Adrenal gland (tissue), 12 donors: ENCODE data around the gene ERBB4. TPM values are rescaled to one million over a fixed set of nuclear protein-coding genes. Genes with fewer than 3 reads are reported as not detected.
"Not testable (repeated sequence)": the region's sequence is repeated elsewhere in the genome, so short reads cannot be mapped to it uniquely, and the experiment has no call there.

Source experiments
- DNase-seq, 7 donors: peaks; one replicate each; pipeline ENCODE4 v3.0.0-alpha.2; 2019 to 2020
- H3K27ac ChIP-seq, 5 donors: fragments of 200-600 bp; sonication (generic) in 4 of 5; 1 replicate in 3 of 5; 2 replicates in 2 of 5; pipeline versions ENCODE4 v1.5.1 to v1.8.0; 2016 to 2020; ENCODE audit warnings: mild to moderate bottlenecking in 1 of 5
- H3K27me3 ChIP-seq: fragments of 200-600 bp; 2 replicates; pipeline ENCODE4 v1.8.0; 2021
- H3K36me3 ChIP-seq, 2 donors: fragments of 200-600 bp; replicated peaks in 1 of 2; 1 replicate in 1 of 2; 2 replicates in 1 of 2; pipeline versions ENCODE4 v1.5.1 to v1.8.0; 2018 to 2022
- H3K4me1 ChIP-seq, 2 donors: fragments of 200-600 bp; replicated peaks in 1 of 2; 1 replicate in 1 of 2; 2 replicates in 1 of 2; pipeline versions ENCODE4 v1.5.1 to v1.8.0; 2018 to 2021
- H3K4me3 ChIP-seq, 4 donors: fragments of 200-600 bp; sonication (generic) in 3 of 4; one replicate each; pipeline ENCODE4 v1.5.1; 2016 to 2018
- H3K9me3 ChIP-seq, 3 donors: fragments of 200-600 bp; sonication (generic) in 1 of 3; replicated peaks in 1 of 3; 1 replicate in 2 of 3; 2 replicates in 1 of 3; pipeline versions ENCODE4 v1.5.1 to v1.8.0; 2016 to 2021
- POLR2A ChIP-seq, 2 donors: fragments of 450-650 bp; IDR thresholded peaks; one replicate each; pipeline ENCODE4 v1.6.1; 2017; ENCODE audit warnings: antibody characterized with exemption in 2 of 2, mild to moderate bottlenecking in 2 of 2, moderate library complexity in 1 of 2
- WGBS, 4 donors: extraction: QIAGEN DNeasy Blood & Tissue Kit in 2 of 4; methylation state at CpG; one replicate each; pipeline versions ENCODE4 v1.1.5 to v1.1.7; 2013 to 2017; 5-methylcytosine and 5-hydroxymethylcytosine counted together
- intact Hi-C, 2 donors: fragments of 100-400 bp; cut with DNase I; formaldehyde crosslinking; loops; one replicate each; pipeline versions ENCODE4 v1.14.1 to v1.15.0; 2022 to 2023
- polyA plus RNA-seq, 3 donors: library from polyadenylated mRNA; stranded (reverse); fragments of 200-250 nt in 2 of 3; fragments of 350-450 nt in 1 of 3; fragmentation: Illumina TruSeq in 1 of 3; extraction: RNeasy Lipid Tissue Mini Kit (QIAGEN cat#74804) in 1 of 3; gene quantifications; one replicate each; pipeline ENCODE4 v1.2.3, GENCODE V29; 2013 to 2014
- total RNA-seq, 9 donors: library from RNA; depleted of rRNA in 4 of 9; stranded (reverse); fragments of >200 nt in 4 of 9; fragments of 120-200 nt in 1 of 9; fragmentation: NEBNext Ultra II Directional in 1 of 9; extraction: Animal tissue kit (Norgen Biotek cat#: 25700) in 1 of 9; gene quantifications; one replicate each; pipeline versions ENCODE4 v1.1.0 to v1.2.4, GENCODE V29; 2013 to 2023
- TF ChIP-seq, protein P1 (sequence below), 6 experiments: fragments of 450-650 bp in 4 of 6; fragments of 200-600 bp in 2 of 6; sonication (generic) in 1 of 6; IDR thresholded peaks; 1 replicate in 5 of 6; 2 replicates in 1 of 6; pipeline versions ENCODE4 v1.5.1 to v1.8.0; 2016 to 2021; ENCODE audit warnings: antibody characterized with exemption in 6 of 6, mild to moderate bottlenecking in 2 of 6, moderate library complexity in 1 of 6
- donor health status: healthy with polysubstance abuse.
- donor health status: Bipolar disorder and iron deficiency.
- donor health status: DM: yes; HTN: yes; CAD: no.
- donor health status: DM: no; HTN: no; CAD: no.
- donor health status: DM: no; HTN: no; CAD: no.
- donor health status: DM: yes; HTN: yes; CAD: no.

The ERBB4 gene
- total and polyA plus RNA-seq, 12 donors = 0.06 to 2.9 (median 0.49) TPM

DNA sequence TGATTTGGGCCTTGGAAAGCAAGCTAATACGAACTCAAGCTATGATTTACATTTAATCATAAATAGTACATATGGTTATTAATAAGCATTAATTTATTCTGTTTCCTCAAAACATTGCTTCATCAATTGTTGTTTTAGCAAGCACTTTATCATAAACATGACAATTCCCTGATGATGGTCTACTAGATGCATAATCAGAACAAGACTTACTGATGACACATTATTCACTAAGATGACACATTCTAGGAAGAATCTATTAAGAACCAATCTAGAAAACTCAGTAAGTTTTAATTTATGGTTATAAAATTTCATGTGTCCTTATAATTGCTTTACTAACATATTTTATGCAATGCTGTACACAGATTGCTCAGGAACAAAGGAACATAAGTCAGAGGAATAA, 815.2 kb downstream of the ERBB4 start:
- H3K4me1 ChIP-seq = no peaks in the 10 kb centered on the region
- intact Hi-C loops = no loop called here
- H3K4me3 ChIP-seq = no peak overlapping the region
- H3K27ac ChIP-seq = no peak overlapping the region
- WGBS, 4 donors = 43 to 92% (median 86%) methylated on average over 1 of the region's 1 CpG
- TF ChIP-seq, protein P1, sequence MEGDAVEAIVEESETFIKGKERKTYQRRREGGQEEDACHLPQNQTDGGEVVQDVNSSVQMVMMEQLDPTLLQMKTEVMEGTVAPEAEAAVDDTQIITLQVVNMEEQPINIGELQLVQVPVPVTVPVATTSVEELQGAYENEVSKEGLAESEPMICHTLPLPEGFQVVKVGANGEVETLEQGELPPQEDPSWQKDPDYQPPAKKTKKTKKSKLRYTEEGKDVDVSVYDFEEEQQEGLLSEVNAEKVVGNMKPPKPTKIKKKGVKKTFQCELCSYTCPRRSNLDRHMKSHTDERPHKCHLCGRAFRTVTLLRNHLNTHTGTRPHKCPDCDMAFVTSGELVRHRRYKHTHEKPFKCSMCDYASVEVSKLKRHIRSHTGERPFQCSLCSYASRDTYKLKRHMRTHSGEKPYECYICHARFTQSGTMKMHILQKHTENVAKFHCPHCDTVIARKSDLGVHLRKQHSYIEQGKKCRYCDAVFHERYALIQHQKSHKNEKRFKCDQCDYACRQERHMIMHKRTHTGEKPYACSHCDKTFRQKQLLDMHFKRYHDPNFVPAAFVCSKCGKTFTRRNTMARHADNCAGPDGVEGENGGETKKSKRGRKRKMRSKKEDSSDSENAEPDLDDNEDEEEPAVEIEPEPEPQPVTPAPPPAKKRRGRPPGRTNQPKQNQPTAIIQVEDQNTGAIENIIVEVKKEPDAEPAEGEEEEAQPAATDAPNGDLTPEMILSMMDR (IDR thresholded peaks at IDR 0.05) = no peak
- TF ChIP-seq POLR2A (IDR thresholded peaks at IDR 0.05) = no peak
- no peaks in the 10 kb centered on the region for H3K9me3 ChIP-seq
- no peak for DNase-seq
- no peaks in the 10 kb centered on the region for H3K27me3 ChIP-seq
- no peaks in the 10 kb centered on the region for H3K36me3 ChIP-seq

DNA sequence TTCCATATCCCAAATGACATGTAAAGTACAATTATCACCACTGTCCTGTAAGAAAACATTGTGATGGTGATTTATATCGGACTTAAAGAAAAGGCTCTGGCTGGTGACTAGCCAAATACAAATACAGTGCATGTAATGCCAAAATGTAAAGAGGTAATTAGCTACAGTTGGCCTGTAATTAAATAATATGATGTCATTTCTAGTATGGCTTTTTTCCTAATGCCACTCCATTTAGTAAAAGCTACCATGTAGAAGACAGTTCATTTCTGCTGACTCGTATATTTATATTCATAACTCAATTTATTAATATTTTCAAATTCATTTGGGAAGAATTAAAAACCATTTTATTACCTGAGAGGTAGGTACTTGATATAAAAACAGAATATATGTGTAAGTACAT, 815.7 kb downstream of the ERBB4 start:
- intact Hi-C loops = no loop called here
- H3K27me3 ChIP-seq = no peaks in the 10 kb centered on the region
- no peak for DNase-seq
- no peak overlapping the region for H3K4me3 ChIP-seq
- TF ChIP-seq POLR2A (IDR thresholded peaks at IDR 0.05) = no peak
- TF ChIP-seq, protein P1 (IDR thresholded peaks at IDR 0.05) = no peak
- no peaks in the 10 kb centered on the region for H3K36me3 ChIP-seq
- H3K9me3 ChIP-seq = no peaks in the 10 kb centered on the region
- no peak overlapping the region for H3K27ac ChIP-seq
- WGBS, 4 donors = 77 to 89% (median 85%) methylated on average over 2 of the region's 2 CpGs
- no peaks in the 10 kb centered on the region for H3K4me1 ChIP-seq

DNA sequence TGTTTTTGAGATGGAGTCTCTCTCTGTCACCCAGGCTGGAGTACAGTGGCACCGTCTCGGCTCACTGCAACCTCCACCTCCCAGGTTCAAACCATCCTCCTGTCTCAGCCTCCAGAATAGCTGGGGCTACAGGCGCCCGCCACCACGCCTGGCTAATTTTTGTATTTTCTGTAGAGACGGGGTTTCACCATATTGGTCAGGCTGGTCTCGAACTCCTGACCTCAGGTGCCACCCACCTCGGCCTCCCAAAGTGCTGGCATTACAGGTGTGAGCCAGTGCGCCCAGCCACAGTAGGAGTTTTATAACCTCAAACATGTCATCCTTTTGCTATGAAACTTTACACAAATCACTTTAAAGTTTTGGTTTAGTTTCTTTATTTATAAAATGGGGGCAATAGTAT, 816.7 kb downstream of the ERBB4 start:
- H3K4me1 ChIP-seq, H3K36me3 ChIP-seq, H3K27ac ChIP-seq, H3K4me3 ChIP-seq, DNase-seq, H3K27me3 ChIP-seq, intact Hi-C loops, H3K9me3 ChIP-seq: not testable (repeated sequence)
- 91 to 94% (median 93%) methylated on average over 9 of the region's 9 CpGs for WGBS, 4 donors

DNA sequence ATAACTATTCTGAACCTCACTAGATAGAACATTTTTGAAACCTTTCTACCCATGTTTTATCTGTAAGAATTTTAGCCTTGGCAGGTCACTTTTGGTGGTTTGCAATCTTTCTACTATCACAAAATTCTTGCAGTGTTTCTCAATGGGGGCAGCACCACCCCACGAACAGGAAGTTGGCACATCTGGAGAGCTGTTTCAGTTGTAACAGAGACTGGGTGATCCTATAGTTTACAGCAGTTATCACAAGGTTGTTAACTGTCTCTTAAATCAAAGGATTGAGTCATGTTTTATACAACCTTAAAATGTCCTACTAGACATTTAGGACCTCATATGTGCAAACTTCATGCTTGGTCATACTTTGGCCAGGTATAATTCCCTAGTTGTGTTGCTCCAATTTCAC, 829.2 kb downstream of the ERBB4 start:
- no peaks in the 10 kb centered on the region for H3K36me3 ChIP-seq
- no peak overlapping the region for H3K27ac ChIP-seq
- WGBS, 4 donors = 30 to 50% (median 43%) methylated on average over 1 of the region's 1 CpG
- DNase-seq = no peak
- no peaks in the 10 kb centered on the region for H3K4me1 ChIP-seq
- TF ChIP-seq, protein P1 (IDR thresholded peaks at IDR 0.05) = no peak
- TF ChIP-seq POLR2A (IDR thresholded peaks at IDR 0.05) = no peak
- intact Hi-C loops = no loop called here
- H3K4me3 ChIP-seq = no peak overlapping the region
- no peaks in the 10 kb centered on the region for H3K27me3 ChIP-seq
- no peaks in the 10 kb centered on the region for H3K9me3 ChIP-seq

DNA sequence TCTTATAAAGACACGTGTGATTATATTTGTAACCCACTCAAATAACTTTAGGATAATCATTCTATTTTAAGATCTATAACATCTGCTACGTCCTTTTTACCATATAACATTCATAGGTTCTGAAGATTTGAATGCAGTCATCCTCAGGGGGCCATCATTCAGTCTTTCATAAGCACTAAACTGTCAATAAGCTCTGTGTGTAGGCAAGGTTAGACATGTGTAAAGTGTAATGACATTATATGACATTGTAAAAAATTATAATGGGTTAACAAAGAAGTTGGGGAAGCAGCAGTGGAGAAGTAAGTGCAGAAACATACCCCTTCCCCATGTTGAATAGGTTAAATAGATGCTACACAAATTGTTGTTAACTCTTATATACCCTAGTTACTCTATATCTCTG, 845.9 kb downstream of the ERBB4 start:
- no peaks in the 10 kb centered on the region for H3K4me1 ChIP-seq
- no peak overlapping the region for H3K4me3 ChIP-seq
- no peak overlapping the region for H3K27ac ChIP-seq
- no peak for DNase-seq
- intact Hi-C loops = no loop called here
- no peak for TF ChIP-seq POLR2A (IDR thresholded peaks at IDR 0.05)
- TF ChIP-seq, protein P1 (IDR thresholded peaks at IDR 0.05) = no peak
- 56 to 65% (median 60%) methylated on average over 2 of the region's 2 CpGs for WGBS, 4 donors
- no peaks in the 10 kb centered on the region for H3K27me3 ChIP-seq
- no peaks in the 10 kb centered on the region for H3K9me3 ChIP-seq
- H3K36me3 ChIP-seq = no peaks in the 10 kb centered on the region
